Testis (tissue), 3 donors: ENCODE measurements around the gene ULK4. TPM values are rescaled to one million over a fixed set of nuclear protein-coding genes. Genes with fewer than 3 reads are reported as not detected.

Source experiments
- DNase-seq: peaks from one replicate; pipeline ENCODE4 v3.0.0-alpha.2; 2019
- H3K27ac ChIP-seq, 2 donors: fragments of 200-600 bp; sonication (generic); one replicate each; pipeline ENCODE4 v1.5.1; 2019
- H3K27me3 ChIP-seq: fragments of 200-600 bp; sonication (generic); one replicate; pipeline ENCODE4 v1.5.1; 2019
- H3K36me3 ChIP-seq: fragments of 200-600 bp; sonication (generic); one replicate; pipeline ENCODE4 v1.5.1; 2017; ENCODE audit warnings: low read depth; ENCODE audit errors: missing control alignments
- H3K4me1 ChIP-seq: fragments of 200-600 bp; sonication (generic); one replicate; pipeline ENCODE4 v1.5.1; 2019
- H3K4me3 ChIP-seq, 2 donors: fragments of 200-600 bp; sonication (generic); one replicate each; pipeline ENCODE4 v1.5.1; 2017 to 2019
- H3K9me3 ChIP-seq: fragments of 200-600 bp; sonication (generic); one replicate; pipeline ENCODE4 v1.5.1; 2017
- POLR2A ChIP-seq: fragments of 450-650 bp; IDR thresholded peaks from one replicate; pipeline ENCODE4 v1.6.1; 2017; ENCODE audit warnings: antibody characterized with exemption, mild to moderate bottlenecking, moderate library complexity
- WGBS, 2 donors: methylation state at CpG; one replicate each; pipeline ENCODE4 v1.1.5; 2018; 5-methylcytosine and 5-hydroxymethylcytosine counted together
- intact Hi-C: fragments of 100-400 bp; cut with DNase I; formaldehyde crosslinking; loops from one replicate; pipeline ENCODE4 v1.15.1; 2023; ENCODE audit warnings: low total_unique reads
- polyA plus RNA-seq: library from polyadenylated mRNA; stranded (reverse); fragments of 350-450 nt; fragmentation: Illumina TruSeq; extraction: RNeasy Lipid Tissue Mini Kit (QIAGEN cat#74804); gene quantifications from one replicate; pipeline ENCODE4 v1.2.3, GENCODE V29; 2014; ENCODE audit warnings: low read depth, low replicate concordance; ENCODE audit not compliant: insufficient read depth
- total RNA-seq, 2 donors: library from RNA; depleted of rRNA; stranded (reverse); fragments of >200 nt; gene quantifications; one replicate each; pipeline ENCODE4 v1.2.3, GENCODE V29; 2016
- TF ChIP-seq, protein P1 (sequence below), 3 experiments: fragments of 450-650 bp in 2 of 3; fragments of 200-600 bp in 1 of 3; sonication (generic) in 1 of 3; IDR thresholded peaks; one replicate each; pipeline ENCODE4 v1.5.1; 2016 to 2019; ENCODE audit warnings: antibody characterized with exemption in 3 of 3, mild to moderate bottlenecking in 2 of 3, moderate library complexity in 1 of 3

Gene ULK4
- total and polyA plus RNA-seq, 3 donors from 2014 or later, result 45.7 to 91.6 (median 47.4) TPM

DNA sequence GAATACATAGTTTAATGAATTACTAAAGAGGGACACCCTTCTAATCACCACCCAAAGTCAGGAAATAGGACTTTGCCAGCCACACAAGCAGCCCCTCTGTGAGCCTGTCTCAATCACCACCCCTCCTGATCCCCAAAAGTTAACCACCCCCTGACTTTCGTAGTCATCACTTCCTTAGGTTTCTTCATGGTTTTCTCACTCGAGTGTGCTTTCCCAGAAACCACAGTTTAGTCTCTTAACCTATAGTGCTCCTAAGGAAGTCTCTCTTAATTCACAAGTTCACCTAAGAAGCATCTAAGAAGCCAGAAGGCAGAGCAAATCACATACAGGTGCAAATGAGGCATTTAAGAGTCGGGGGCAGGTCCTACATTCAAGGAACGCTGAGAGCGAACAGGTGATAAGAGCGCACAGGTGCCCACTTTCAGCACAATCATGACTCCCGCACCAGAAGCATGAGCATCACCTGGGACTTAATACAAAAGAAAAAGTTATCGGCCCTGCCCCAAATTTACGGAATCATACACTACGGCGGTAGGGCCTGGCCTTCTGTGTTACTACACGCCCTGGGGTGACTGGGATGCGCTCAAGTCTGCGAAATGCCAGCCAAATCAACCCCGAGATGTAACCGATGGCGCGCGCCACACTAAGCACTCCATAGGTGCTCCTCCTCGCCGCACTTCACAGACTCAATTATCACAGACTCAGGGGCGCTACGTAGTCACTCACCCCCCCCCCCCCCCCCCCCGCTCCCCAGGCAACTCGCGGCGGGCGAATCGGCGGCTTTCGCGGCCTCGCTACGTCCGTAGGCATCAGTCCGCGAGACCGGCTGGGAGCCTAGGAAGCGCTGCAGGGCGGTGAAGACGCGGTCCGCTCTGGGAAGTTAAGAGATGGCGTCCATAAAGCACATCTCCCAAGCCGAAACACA is 815 bp downstream of the ULK4 start:
- Histone ChIP-seq H3K9me3 (no peaks in the 10 kb centered on the region), H3K36me3 (no peaks in the 10 kb centered on the region), H3K4me3 (peak overlapping the region; percentile 96 to 97), H3K4me1 (peaks cover 8% of the 10 kb centered on the region), H3K27ac (peak overlapping the region; percentile 66 to 71), H3K27me3 (no peaks in the 10 kb centered on the region)
- DNase-seq, result peak; percentile 59
- TF ChIP-seq, protein P1, sequence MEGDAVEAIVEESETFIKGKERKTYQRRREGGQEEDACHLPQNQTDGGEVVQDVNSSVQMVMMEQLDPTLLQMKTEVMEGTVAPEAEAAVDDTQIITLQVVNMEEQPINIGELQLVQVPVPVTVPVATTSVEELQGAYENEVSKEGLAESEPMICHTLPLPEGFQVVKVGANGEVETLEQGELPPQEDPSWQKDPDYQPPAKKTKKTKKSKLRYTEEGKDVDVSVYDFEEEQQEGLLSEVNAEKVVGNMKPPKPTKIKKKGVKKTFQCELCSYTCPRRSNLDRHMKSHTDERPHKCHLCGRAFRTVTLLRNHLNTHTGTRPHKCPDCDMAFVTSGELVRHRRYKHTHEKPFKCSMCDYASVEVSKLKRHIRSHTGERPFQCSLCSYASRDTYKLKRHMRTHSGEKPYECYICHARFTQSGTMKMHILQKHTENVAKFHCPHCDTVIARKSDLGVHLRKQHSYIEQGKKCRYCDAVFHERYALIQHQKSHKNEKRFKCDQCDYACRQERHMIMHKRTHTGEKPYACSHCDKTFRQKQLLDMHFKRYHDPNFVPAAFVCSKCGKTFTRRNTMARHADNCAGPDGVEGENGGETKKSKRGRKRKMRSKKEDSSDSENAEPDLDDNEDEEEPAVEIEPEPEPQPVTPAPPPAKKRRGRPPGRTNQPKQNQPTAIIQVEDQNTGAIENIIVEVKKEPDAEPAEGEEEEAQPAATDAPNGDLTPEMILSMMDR (IDR thresholded peaks at IDR 0.05), result no peak
- no peak for TF ChIP-seq POLR2A
- 2% methylated on average over 19 of the region's 45 CpGs for WGBS, 2 donors
- intact Hi-C loops, result no loop called here

DNA sequence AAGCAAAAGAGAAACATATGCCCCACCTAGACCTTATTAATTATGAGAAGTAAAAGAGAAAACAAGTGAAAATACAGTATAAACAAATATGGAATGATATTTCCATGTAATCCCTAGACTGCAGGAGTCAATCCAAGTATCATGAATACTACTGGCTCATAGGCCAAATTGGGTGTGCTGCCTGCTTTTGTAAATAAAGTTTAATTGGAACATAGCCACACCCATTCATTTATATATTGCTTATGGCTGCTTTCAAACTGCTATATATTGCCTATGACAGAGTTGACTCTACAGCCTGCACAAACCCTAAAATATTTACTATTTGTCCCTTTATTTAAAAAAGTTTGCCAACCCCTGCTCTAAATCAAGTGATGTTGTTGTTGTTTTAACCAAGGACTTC is 5.3 kb downstream of the ULK4 start:
- H3K9me3 ChIP-seq, result no peaks in the 10 kb centered on the region
- H3K27ac ChIP-seq, result no peak overlapping the region
- intact Hi-C loops, result no loop called here
- TF ChIP-seq, protein P1 (IDR thresholded peaks at IDR 0.05), result no peak
- TF ChIP-seq POLR2A, result no peak
- H3K4me1 ChIP-seq, result peaks cover 8% of the 10 kb centered on the region
- H3K36me3 ChIP-seq, result no peaks in the 10 kb centered on the region
- no peak for DNase-seq
- H3K27me3 ChIP-seq, result no peaks in the 10 kb centered on the region
- H3K4me3 ChIP-seq, result no peak overlapping the region

GRCh38 chr3:41955192-41955591 is 6.7 kb downstream of the ULK4 start:
- WGBS, 2 donors, result 57 to 70% methylated on average over 17 to 18 of the region's 18 CpGs
- Histone ChIP-seq H3K9me3 (no peaks in the 10 kb centered on the region), H3K4me3 (peak overlapping the region; percentile 45 to 51), H3K36me3 (no peaks in the 10 kb centered on the region), H3K27ac (peak overlapping the region in 1 of 2 donors; percentile 24), H3K4me1 (no peaks in the 10 kb centered on the region), H3K27me3 (no peaks in the 10 kb centered on the region)
- intact Hi-C loops, result no loop called here
- peak; percentile 63 for DNase-seq
- TF ChIP-seq, protein P1 (IDR thresholded peaks at IDR 0.05), result no peak
- TF ChIP-seq POLR2A, result no peak

- H3K36me3 ChIP-seq, result no peaks in the 10 kb centered on the region
- H3K27me3 ChIP-seq, result no peaks in the 10 kb centered on the region
- H3K4me1 ChIP-seq, result no peaks in the 10 kb centered on the region
- WGBS, 2 donors, result 95 to 97% methylated on average over 3 of the region's 3 CpGs
- no peak overlapping the region for H3K4me3 ChIP-seq
- intact Hi-C loops, result no loop called here
- H3K27ac ChIP-seq, result no peak overlapping the region
- no peaks in the 10 kb centered on the region for H3K9me3 ChIP-seq
- no peak for TF ChIP-seq POLR2A
- TF ChIP-seq, protein P1 (IDR thresholded peaks at IDR 0.05), result no peak
- DNase-seq, result no peak
Observed at GRCh38 chr3:41943311-41943843, 18.5 kb downstream of the ULK4 start.
